GM21825 (cell line): ENCODE data around the gene TUFT1.
A peak's percentile ranks its signal among the peaks of the same experiment; 100 is the strongest.

Experiments used
- ATAC-seq: cut with Tn5 transposase; IDR thresholded peaks from one replicate; pipeline ENCODE4 v1.9.1; 2021; ENCODE audit warnings: mild to moderate bottlenecking, moderate library complexity; ENCODE audit not compliant: unreplicated experiment

The TUFT1 gene

DNA sequence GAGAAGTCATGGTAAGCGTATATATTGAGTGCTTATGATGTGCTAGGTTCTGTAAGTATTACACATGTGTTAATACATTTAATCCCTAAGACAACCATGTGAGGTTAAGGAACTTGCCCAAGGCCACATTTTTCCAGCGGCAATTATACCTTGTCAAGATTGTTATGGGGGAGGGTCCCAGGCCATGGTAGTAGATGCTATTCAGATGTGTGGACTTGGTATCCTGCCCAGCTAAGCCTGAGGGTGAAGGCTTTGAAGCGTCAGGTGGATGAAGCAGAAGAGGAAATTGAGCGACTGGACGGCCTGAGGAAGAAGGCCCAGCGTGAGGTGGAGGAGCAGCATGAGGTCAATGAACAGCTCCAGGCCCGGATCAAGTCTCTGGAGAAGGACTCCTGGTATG, 3.6 kb upstream of the TUFT1 start:
- ATAC-seq = no peak

DNA sequence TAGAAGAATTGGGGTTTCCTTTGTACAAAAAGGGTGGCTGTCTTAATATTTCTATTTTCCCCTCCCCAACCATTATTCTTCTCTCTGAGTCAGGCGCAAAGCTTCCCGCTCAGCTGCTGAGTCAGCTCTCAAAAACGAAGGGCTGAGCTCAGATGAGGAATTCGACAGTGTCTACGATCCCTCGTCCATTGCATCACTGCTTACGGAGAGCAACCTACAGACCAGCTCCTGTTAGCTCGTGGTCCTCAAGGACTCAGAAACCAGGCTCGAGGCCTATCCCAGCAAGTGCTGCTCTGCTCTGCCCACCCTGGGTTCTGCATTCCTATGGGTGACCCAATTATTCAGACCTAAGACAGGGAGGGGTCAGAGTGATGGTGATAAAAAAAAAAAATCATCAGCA, 3.0 kb upstream of the TUFT1 start:
- no peak for ATAC-seq

DNA sequence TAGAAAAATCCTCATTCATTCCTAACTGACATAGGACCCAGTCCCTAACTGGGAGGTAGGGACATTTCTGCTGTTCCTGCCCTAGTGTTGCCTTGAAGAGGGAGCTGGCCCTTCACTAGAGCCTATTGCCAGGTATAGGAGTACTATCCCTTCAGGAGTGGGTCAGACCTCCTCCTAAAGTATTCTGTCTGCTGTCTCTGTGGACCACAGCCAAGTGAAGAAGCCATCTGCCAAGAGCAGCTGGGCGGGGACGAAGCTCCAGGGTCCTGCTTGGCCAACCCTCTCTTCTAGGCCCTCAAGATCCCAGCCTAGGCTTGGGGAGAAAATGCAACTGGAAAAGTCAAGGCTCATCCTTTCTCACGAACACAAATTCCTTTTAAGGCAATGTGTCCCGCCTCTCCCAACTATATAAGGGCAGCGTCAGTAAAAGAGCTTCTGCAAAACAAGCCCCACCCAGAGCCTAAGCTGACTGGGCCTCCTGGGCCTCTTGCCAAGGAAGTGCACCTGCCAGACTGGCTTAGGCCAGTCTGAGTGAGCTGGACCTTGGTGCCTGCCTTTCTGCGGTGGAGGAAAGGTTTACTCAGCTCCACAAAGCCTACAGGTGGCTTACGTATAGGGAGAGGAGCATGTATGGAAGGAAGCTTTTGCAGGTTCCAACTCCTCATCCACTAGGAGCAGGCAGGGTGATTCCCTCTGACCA, 638 bp upstream of the TUFT1 start:
- ATAC-seq = peak; percentile 25

- ATAC-seq = no peak
Observed at GRCh38 chr1:151540982-151541377, 871 bp downstream of the TUFT1 start.

DNA sequence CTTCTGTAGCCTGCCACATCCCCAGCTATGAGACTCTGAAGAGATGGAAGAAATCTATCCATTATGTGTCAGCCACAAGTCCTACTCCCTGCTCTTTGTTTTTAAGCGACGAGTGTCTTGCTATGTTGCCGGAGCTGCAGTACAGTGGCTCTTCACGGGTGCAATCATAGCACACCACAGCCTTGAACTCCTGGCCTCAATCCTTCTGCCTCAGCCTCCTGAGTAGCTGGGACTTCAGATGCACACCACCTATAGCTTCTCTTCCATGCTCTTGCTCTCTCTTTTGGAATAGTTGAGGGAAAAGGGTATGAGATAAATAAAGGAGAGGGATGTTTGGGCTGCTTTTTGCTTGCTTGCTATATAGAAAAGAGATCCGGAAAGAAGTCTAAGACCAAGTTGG, 1.6 kb downstream of the TUFT1 start:
- ATAC-seq = no peak

GRCh38 chr1:151542710-151543129, 2.6 kb downstream of the TUFT1 start:
- no peak for ATAC-seq

DNA sequence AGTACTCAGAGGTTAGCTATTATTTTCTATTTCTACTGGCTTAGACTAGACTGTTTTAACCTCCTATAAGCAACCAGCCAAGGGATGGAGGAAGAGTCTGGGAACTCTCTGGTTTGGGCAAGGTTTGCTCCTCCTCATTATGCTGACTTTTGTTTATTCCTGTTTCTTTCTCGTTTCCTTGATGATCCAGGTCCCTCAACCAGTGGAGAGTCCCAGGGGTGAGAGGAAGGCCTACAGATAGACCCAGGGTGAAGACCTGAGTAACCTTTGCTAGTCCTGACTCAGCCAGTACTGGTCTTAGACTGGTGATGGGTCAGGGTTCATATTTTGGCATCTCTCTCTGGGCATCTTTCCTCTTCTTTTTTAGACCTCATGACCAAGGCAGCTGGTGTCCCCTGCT, 5.4 kb downstream of the TUFT1 start:
- ATAC-seq = no peak

DNA sequence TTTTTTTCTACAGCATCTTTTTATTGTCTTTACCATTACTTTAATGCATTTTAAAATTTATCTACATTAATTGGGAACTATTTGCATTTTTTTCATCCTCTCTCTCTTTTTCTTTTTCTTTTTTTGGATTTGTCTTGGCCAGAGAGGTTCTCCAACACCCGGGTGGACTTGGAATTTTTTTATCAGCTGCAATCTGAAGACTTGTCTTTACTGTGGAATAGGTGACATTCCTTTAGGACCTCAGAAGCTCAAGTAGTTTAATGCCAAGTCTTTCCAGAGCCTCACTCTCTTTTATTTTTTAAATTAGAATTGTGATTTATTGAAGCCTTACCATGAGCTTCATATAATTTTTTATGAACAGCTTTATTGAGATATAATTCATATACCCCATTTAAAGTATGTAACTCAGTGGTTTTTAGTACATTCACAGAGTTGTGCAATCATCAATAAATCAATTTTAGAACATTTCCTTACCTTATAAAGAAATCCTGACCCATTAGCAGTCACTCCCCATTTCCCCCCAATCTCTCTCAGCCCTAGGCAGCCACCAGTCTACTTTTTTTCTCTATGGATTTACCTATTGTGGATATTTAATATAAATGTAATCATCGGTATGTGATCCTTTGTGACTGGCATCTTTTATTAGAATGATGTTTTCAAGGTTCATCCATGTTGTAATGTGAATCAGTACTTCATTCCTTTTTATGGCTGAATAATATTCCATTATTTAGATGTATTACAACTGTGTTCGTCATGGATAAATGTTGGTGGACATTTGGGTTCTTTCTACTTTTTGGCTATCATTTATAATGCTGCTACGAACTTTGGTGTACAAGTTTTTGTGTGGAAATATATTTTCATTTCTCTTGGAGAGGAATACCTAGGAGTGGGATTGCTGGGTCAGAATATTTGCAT, 6.2 kb downstream of the TUFT1 start:
- ATAC-seq = no peak

- ATAC-seq = no peak
Observed at GRCh38 chr1:151547119-151547899, 7.2 kb downstream of the TUFT1 start.

DNA sequence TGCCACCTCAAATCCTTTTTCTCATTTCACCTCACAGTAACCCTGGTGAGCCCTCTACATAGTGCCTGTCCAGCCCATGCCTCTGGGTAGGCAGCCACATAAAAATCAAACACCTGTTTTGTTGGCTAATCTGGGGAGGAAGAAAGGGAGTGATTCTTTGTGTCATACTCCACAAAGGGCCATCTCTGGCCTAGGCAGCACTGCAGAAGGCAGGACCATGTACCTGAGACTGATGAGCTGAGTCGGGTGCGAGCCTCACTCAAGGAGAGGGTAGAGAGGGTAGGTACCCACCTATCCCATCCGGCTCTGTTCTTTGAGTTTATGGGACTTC, 7.8 kb downstream of the TUFT1 start:
- ATAC-seq = no peak

DNA sequence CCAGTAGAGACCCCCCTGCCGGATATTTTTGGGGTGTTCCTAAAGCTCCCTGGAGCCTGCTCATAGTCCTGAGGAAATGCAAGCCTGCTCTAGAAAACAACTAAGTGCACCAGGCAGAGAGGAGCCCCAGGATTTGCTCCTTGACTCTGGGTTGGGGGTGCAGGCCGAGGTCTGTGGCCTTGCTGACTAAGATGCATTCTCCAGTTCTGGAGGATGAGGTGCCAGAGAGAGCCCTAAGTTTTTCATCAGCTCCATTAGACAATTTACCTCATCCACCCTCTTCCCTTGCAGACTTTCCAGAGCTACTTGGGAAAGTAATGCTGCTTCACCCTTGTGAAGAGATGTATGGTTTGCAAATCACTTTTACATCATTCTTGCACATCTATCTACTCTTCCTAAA, 9.1 kb downstream of the TUFT1 start:
- no peak for ATAC-seq

DNA sequence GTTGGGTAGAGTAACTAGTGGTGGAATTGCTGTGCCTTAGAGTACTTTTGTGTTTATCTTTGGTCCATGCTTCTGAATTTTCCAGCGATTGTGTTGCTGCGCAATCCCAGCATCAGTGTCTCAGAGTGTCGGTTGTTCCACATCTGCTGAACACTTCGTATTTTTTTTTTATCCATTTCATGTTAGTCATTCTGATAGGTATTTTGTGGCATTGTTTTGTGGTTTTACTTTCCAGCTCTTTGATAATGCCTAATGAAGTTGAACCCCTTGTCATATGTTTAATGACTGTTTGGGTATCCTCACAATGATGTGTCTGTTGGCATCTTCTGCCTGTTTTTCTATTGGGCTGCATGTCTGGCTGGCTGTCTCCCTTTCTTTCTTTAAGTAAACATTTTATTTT, 13.6 kb downstream of the TUFT1 start:
- no peak for ATAC-seq

GRCh38 chr1:151556052-151556451, 15.9 kb downstream of the TUFT1 start:
- ATAC-seq = no peak

- ATAC-seq = no peak
Observed at GRCh38 chr1:151562661-151563060, 22.6 kb downstream of the TUFT1 start.

DNA sequence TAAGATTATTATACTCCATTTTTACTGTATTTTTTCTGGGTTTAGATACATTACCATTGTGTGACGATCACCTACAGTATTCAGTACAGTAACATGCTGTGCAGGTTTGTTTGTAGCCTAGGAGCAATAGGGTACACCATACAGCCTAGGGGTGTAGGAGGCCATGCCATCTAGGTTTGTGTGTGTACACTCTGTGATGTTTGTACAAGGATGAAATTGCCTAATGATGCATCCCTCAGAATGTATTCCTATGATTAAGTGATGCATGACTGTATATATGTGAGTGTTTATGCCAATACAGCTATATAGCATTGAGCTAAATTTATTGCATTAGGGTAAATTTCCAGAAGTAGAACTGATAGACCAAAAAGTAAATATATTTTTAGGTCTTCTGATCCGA, 23.3 kb downstream of the TUFT1 start:
- no peak for ATAC-seq

DNA sequence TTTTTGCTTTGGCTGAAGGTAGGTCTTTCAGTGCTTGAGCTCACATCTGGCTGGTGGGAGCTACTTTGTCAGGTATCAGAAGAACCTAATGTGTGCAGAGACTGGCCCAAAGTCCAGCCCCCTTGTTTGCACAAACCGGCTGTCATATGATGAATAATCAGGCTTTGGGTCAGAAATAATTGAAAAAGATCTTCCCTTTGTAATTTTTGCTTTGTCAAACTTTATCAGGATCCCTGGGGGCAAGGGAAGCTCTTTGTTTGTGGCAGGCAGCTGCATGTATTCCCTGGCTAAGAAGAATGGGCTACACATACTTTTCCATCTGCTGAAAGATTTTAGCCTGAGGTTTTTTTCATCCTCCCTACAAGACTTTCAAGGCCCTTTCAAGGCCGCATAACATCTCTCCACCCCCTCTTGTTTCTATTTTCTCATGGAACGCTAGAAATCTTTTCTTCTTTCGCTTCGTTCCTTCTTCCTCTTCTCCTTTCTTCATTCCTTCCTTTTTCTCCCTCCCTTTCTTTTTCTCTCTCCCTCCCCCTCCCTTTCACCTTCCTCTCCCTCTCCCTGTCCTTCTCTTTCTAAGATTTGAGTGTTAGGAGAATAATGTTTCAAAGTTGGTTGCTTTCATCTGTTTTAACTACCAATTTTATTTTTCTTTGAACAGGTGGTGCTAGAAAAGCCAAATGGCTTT, 25.5 kb downstream of the TUFT1 start:
- no peak for ATAC-seq

- ATAC-seq = no peak
Observed at GRCh38 chr1:151568626-151569088, 28.5 kb downstream of the TUFT1 start.

GRCh38 chr1:151570819-151571218, 30.7 kb downstream of the TUFT1 start:
- ATAC-seq = no peak

DNA sequence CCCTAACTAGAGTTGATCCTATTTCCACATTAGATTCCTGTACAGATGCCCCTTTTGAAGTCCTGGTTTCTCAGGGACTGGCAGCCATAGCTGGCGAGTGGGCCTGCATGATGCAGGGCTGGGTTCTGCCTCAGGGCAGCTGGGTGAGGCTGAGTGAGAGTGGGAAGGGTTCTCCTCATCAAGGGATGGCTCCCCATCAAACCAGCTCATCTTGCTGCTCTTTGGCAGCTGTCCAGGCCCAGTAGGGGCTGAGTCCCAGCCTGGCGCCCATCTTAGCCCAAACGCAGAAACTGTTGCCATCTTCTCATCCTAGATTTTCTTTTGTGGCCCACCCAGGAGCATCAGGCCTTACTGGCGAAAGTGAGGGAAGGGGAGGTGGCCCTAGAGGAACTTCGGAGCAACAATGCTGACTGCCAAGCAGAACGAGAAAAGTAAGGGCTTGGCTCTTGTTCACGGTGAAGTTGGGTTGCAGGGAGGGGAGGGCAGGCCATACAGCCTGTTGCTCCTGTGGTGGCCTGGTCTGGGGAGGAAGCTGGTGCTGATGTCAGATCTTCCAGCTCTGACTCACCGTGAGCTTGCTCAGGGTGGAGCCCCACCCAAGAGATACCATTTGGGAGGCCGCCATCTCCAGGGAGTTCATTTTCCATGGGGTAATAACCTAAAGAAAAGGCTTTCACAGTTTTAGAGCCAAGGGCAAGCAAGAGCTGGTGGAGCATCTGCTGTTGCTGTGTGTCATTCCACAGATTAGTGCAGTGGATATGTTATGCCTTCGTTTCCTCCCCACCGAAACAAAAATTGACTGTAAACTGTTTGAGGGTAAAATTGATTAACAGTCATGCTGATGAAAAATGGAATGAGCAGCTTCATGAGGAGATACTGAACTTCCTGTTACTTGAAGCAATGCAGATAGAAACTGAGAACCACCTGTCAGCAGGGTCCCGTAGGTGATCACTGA, 34.7 kb downstream of the TUFT1 start:
- ATAC-seq = no peak

DNA sequence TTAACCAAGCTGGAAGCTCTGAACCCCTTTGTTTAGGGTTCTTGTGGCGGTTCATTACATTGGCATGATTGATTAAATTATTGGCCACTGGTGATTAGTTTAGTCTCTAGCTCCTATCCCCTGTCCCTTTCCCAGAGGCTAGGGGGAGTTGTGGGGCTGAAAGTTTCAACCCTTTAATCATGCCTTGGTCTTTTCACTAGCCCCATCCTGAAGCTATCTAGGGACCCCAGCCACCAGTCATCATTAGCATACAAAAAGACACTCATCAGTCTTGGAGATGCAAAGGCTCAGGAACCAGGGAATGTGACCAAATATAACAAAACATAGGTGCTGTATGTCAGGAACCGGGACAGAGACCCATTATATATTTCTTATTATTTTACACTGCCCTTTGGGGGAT, 37.1 kb downstream of the TUFT1 start:
- ATAC-seq = no peak
